Astrocyte of the cerebellum (primary cell): ENCODE results near the gene THSD4.

ENCODE experiments used
- DNase-seq: peaks from one replicate; pipeline ENCODE4 v3.0.0-alpha.2; 2011; ENCODE audit warnings: low read depth
- H3K4me3 ChIP-seq: 2 replicates; pipeline ENCODE4 v1.5.1; 2011; ENCODE audit warnings: mild to moderate bottlenecking, low read depth, low read length, moderate library complexity
- in situ Hi-C: cut with HindIII; loops from 2 replicates; pipeline ENCODE4 v1.10.0; 2017; ENCODE audit warnings: low sequenced_read_pairs
- TF ChIP-seq, protein P1 (sequence below): IDR thresholded peaks from 2 replicates; pipeline ENCODE4 v1.5.1; 2012; ENCODE audit warnings: low read length, low read depth, moderate library complexity, mild to moderate bottlenecking; ENCODE audit errors: missing control alignments

THSD4 gene

DNA sequence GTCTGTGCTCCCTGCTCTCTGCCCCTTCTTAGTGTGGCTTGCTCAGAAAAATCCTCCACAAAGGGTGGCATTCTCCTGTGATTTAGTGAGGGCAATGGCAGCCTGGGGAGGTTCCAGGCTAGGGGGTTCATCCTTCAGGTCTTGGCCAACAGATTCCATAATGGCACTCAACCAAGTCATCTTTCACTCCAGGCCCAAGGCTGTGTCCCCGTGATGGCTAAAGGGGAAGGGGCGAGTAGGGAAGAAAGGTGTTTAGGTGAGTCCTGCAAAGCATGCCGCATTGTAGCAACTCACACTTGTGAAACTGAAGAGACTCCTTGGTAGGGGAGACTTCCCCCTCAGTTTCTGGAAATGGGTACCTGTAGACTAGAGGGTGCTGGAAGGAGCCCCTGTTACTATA lies 105.6 kb downstream of the THSD4 start:
- no peak overlapping the region for H3K4me3 ChIP-seq
- TF ChIP-seq, protein P1, sequence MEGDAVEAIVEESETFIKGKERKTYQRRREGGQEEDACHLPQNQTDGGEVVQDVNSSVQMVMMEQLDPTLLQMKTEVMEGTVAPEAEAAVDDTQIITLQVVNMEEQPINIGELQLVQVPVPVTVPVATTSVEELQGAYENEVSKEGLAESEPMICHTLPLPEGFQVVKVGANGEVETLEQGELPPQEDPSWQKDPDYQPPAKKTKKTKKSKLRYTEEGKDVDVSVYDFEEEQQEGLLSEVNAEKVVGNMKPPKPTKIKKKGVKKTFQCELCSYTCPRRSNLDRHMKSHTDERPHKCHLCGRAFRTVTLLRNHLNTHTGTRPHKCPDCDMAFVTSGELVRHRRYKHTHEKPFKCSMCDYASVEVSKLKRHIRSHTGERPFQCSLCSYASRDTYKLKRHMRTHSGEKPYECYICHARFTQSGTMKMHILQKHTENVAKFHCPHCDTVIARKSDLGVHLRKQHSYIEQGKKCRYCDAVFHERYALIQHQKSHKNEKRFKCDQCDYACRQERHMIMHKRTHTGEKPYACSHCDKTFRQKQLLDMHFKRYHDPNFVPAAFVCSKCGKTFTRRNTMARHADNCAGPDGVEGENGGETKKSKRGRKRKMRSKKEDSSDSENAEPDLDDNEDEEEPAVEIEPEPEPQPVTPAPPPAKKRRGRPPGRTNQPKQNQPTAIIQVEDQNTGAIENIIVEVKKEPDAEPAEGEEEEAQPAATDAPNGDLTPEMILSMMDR = no peak
- DNase-seq = no peak
- in situ Hi-C loops = no loop called here

DNA sequence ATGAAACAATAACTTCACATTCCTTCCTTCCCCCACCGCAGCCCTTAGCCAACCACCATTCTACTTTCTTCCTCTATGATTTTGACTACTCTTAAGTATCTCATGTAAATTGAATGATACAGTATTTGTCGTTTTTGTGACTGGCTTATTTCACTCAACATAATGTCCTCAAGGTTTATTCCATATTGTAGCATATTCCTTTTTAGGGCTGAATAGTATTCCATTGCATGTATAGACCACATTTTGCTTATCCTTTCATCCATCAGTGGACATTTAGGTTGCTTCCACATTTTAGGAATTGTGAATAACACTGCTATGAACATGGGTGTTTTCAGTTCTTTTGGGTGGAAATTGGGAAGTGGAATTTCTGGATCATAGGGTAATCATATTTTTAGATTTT lies 106.1 kb downstream of the THSD4 start:
- TF ChIP-seq, protein P1 = no peak
- DNase-seq = no peak
- H3K4me3 ChIP-seq = no peak overlapping the region
- in situ Hi-C loops = no loop called here

DNA sequence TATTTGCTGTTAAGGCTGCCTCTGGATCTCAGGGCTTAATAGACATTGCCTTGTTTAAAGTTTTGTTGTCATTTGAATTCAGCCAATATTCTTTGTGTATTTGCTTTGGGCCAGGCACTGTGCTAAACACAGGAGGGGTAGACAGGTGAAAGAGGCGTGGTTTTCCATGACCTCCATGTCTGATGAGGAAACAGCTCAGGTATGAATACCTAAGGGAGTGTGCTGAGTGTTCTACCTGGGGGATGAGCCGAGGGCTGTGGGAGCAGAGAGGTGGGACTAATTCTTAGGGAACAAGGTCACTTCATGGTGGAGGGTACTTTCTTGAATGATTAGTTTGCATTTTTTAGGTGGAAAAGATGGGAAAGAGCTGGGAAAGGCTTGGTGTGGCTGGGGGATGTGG lies 108.2 kb downstream of the THSD4 start:
- in situ Hi-C loops = no loop called here
- H3K4me3 ChIP-seq = no peak overlapping the region
- TF ChIP-seq, protein P1 = no peak
- DNase-seq = no peak

DNA sequence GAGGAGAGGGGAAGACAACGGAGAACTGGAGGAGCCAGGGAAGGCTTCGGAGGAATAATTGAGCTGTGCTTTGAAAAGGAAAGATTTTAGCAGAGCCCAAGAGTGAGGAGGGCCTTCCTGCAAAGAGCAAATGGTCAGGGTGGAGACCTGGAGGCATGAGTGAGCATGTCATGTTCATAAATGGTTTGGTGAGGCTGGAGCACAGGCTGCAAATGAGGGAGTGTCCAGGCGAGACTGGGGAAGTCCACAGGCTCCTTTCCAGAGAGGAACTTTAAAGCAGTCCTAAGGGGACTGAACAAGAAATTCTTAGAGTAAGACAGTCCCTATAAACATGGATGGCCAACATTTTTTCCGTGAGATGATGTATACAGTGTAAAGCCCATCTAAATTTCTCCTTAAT lies 108.8 kb downstream of the THSD4 start:
- no peak for DNase-seq
- H3K4me3 ChIP-seq = no peak overlapping the region
- TF ChIP-seq, protein P1 = no peak
- in situ Hi-C loops = no loop called here

DNA sequence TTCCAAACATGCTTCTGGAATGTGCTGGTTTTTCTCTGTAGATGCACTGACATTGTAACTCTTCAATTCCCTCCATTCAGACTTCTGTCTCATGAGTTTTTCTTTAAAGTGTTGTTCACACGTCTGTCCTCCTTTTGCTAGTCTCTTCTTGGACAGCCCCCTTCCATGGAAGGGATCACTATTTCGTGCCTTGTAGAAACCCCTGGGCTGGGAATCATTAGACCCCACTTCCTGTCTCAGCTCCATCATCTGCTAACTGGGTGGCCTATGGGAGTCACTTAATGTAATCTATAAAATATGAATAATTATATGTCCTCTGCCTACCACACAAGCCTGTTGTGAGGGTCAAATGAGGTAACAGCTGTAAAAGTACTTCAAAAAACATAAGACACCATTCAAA lies 110.6 kb downstream of the THSD4 start:
- in situ Hi-C loops = no loop called here
- no peak overlapping the region for H3K4me3 ChIP-seq
- TF ChIP-seq, protein P1 = no peak
- no peak for DNase-seq

DNA sequence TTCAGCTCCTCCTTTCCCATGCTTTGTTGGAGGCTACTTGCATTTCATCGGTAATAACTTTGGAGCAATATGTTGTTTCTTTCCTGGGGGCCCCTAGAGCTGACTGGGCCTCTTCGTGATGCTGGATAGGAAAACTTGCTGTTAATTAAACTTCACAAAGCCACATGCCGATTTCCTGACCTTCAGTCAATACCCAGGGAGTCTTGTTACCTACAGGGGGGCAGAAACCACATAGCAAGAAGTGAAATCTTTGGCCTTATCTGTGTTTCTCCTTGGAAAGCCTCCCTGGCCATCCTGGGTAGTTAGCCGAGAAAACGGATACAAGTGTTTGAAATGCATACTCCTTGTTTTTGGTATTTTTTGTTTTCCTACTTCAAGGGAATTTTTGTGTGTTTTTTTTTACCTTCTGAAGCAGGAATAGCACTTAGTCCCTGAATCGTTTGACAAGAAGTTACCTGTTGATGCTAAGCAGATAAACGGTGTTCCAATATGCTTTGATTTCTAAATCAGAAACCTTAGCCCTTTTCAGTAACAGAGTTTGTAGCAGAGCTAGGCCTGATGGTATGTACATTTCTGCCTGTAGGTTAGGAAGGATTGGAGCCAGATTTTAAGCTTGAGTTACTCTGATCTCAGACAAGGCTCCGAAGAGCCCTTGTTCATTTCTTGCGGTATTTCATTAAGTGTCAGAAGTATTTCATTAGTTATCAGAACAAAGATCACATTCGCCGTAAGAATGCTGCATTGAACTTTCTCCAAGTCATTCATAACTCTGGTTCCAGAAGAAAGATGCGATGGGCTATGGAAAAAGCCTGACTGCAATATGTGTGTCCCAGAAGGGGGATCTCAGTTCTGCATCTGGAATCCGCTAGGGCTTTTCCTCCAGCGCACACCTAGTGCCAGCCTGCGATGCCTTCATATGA lies 111.5 kb downstream of the THSD4 start:
- in situ Hi-C loops = no loop called here
- no peak for DNase-seq
- H3K4me3 ChIP-seq = no peak overlapping the region
- TF ChIP-seq, protein P1 = peak; percentile 12
